Measurements from ENCODE around the gene FARS2. TPM values are rescaled to one million over a fixed set of nuclear protein-coding genes. Genes with fewer than 3 reads are reported as not detected.

Gene FARS2
- polyA plus RNA-seq, 2 of the 4 experiments (the other 2 are of a cell fraction): 12.9 to 17.5 TPM

DNA sequence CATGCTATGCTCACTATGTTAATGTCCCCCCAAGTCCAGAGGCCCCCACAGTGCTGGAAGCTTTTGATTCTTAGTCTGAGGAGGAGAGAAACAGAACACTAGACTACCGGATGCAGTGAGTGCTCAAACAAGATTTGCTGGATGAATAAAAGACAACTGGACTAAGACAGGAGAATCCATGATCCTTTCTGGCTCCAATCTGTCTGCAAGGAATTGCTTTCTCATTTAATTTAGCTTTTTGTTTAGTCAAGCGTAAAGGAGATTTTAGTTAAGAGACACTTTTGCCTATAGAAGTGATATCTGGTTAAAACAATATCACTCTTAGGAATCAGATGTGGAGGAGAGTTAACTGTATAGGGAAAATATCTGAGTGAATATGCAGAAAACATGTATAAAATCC is 14.1 kb upstream of the FARS2 start:
- Histone ChIP-seq H3K4me2 (no peak overlapping the region), H3K9me3 (no peaks in the 10 kb centered on the region), H3K27ac (no peak overlapping the region), H3K4me3 (no peak overlapping the region), H3K4me1 (peaks cover 14% of the 10 kb centered on the region)
- TF ChIP-seq HEYL (CRISPR knock-in tag; IDR thresholded peaks at IDR 0.05) (no peak), BHLHE40 (IDR thresholded peaks at IDR 0.05; ENCODE audit: low read depth, low read length) (no peak), ZNF302 (CRISPR knock-in tag; IDR thresholded peaks at IDR 0.05) (no peak), ZFP36 (IDR thresholded peaks at IDR 0.05; ENCODE audit: borderline replicate concordance, partially characterized antibody) (no peak), EHMT2 (IDR thresholded peaks at IDR 0.05; ENCODE audit: low read depth) (no peak), SMC3 (IDR thresholded peaks at IDR 0.05) (no peak), MAFK (IDR thresholded peaks at IDR 0.05; ENCODE audit: partially characterized antibody) (no peak), MAZ (IDR thresholded peaks at IDR 0.05; ENCODE audit: borderline replicate concordance, low read depth, low read length) (no peak), RNF2 (IDR thresholded peaks at IDR 0.05; ENCODE audit: borderline replicate concordance, low read depth) (no peak), RAD21 (conservative IDR thresholded peaks at IDR 0.05 in 1 of 2, IDR thresholded peaks at IDR 0.05 in 1 of 2) (no peak), RFX5 (IDR thresholded peaks at IDR 0.05) (no peak), GATA3 (IDR thresholded peaks at IDR 0.05; ENCODE audit: borderline replicate concordance) (no peak), ZSCAN20 (CRISPR knock-in tag; IDR thresholded peaks at IDR 0.05) (no peak), EP300 (IDR thresholded peaks at IDR 0.05) (no peak)
- TF ChIP-seq, protein P1, sequence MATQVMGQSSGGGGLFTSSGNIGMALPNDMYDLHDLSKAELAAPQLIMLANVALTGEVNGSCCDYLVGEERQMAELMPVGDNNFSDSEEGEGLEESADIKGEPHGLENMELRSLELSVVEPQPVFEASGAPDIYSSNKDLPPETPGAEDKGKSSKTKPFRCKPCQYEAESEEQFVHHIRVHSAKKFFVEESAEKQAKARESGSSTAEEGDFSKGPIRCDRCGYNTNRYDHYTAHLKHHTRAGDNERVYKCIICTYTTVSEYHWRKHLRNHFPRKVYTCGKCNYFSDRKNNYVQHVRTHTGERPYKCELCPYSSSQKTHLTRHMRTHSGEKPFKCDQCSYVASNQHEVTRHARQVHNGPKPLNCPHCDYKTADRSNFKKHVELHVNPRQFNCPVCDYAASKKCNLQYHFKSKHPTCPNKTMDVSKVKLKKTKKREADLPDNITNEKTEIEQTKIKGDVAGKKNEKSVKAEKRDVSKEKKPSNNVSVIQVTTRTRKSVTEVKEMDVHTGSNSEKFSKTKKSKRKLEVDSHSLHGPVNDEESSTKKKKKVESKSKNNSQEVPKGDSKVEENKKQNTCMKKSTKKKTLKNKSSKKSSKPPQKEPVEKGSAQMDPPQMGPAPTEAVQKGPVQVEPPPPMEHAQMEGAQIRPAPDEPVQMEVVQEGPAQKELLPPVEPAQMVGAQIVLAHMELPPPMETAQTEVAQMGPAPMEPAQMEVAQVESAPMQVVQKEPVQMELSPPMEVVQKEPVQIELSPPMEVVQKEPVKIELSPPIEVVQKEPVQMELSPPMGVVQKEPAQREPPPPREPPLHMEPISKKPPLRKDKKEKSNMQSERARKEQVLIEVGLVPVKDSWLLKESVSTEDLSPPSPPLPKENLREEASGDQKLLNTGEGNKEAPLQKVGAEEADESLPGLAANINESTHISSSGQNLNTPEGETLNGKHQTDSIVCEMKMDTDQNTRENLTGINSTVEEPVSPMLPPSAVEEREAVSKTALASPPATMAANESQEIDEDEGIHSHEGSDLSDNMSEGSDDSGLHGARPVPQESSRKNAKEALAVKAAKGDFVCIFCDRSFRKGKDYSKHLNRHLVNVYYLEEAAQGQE (IDR thresholded peaks at IDR 0.05): no peak
- TF ChIP-seq, protein P2, sequence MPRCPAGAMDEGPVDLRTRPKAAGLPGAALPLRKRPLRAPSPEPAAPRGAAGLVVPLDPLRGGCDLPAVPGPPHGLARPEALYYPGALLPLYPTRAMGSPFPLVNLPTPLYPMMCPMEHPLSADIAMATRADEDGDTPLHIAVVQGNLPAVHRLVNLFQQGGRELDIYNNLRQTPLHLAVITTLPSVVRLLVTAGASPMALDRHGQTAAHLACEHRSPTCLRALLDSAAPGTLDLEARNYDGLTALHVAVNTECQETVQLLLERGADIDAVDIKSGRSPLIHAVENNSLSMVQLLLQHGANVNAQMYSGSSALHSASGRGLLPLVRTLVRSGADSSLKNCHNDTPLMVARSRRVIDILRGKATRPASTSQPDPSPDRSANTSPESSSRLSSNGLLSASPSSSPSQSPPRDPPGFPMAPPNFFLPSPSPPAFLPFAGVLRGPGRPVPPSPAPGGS (IDR thresholded peaks at IDR 0.05): no peak
- TF ChIP-seq, protein P3, sequence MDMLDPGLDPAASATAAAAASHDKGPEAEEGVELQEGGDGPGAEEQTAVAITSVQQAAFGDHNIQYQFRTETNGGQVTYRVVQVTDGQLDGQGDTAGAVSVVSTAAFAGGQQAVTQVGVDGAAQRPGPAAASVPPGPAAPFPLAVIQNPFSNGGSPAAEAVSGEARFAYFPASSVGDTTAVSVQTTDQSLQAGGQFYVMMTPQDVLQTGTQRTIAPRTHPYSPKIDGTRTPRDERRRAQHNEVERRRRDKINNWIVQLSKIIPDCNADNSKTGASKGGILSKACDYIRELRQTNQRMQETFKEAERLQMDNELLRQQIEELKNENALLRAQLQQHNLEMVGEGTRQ (IDR thresholded peaks at IDR 0.05): no peak
- TF ChIP-seq, protein P4, sequence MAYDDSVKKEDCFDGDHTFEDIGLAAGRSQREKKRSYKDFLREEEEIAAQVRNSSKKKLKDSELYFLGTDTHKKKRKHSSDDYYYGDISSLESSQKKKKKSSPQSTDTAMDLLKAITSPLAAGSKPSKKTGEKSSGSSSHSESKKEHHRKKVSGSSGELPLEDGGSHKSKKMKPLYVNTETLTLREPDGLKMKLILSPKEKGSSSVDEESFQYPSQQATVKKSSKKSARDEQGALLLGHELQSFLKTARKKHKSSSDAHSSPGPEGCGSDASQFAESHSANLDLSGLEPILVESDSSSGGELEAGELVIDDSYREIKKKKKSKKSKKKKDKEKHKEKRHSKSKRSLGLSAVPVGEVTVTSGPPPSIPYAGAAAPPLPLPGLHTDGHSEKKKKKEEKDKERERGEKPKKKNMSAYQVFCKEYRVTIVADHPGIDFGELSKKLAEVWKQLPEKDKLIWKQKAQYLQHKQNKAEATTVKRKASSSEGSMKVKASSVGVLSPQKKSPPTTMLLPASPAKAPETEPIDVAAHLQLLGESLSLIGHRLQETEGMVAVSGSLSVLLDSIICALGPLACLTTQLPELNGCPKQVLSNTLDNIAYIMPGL (CRISPR knock-in tag; IDR thresholded peaks at IDR 0.05; ENCODE audit: borderline replicate concordance): no peak
- no peak for DNase-seq (ENCODE audit: low read depth in 1 of 2, low spot score in 1 of 2)
- ChIA-PET CTCF (no interaction called here), POLR2A (no interaction called here)
- WGBS (ENCODE audit: missing lambda C conversion rate): 100% methylated on average over 2 of the region's 2 CpGs
- FAIRE-seq: no peak
- ATAC-seq: no peak

Data from A549 (cell line).